Peyer's patch (tissue), 4 donors: ENCODE results near the gene NFU1. TPM values are rescaled to one million over a fixed set of nuclear protein-coding genes. Genes with fewer than 3 reads are reported as not detected.

ENCODE experiments used
- DNase-seq, 3 donors: peaks; one replicate each; pipeline ENCODE4 v3.0.0-alpha.2; 2017 to 2019
- H3K27ac ChIP-seq, 4 donors: fragments of 200-600 bp; sonication (generic); one replicate each; pipeline ENCODE4 v1.5.1; 2016 to 2019
- H3K27me3 ChIP-seq, 2 donors: fragments of 200-600 bp; sonication (generic); one replicate each; pipeline ENCODE4 v1.5.1; 2019
- H3K36me3 ChIP-seq, 3 donors: fragments of 200-600 bp; sonication (generic); one replicate each; pipeline ENCODE4 v1.5.1; 2016 to 2019
- H3K4me1 ChIP-seq, 4 donors: fragments of 200-600 bp; sonication (generic); one replicate each; pipeline ENCODE4 v1.5.1; 2016 to 2019
- H3K4me3 ChIP-seq, 4 donors: fragments of 200-600 bp; sonication (generic); 1 replicate in 3 of 4; 2 replicates in 1 of 4; pipeline ENCODE4 v1.5.1; 2016 to 2019; ENCODE audit warnings: mild to moderate bottlenecking in 1 of 4
- H3K9me3 ChIP-seq, 4 donors: fragments of 200-600 bp; sonication (generic); one replicate each; pipeline ENCODE4 v1.5.1; 2016 to 2019; ENCODE audit warnings: mild to moderate bottlenecking in 1 of 4
- POLR2A ChIP-seq, 2 donors: fragments of 450-650 bp; IDR thresholded peaks; one replicate each; pipeline ENCODE4 v1.5.1; 2017; ENCODE audit warnings: antibody characterized with exemption in 2 of 2, mild to moderate bottlenecking in 2 of 2, moderate library complexity in 2 of 2
- total RNA-seq, 4 donors: library from RNA; depleted of rRNA; stranded (reverse); fragments of >200 nt; gene quantifications; one replicate each; pipeline ENCODE4 v1.1.0, GENCODE V29; 2016
- TF ChIP-seq, protein P1 (sequence below), 6 experiments: fragments of 450-650 bp in 4 of 6; fragments of 200-600 bp in 2 of 6; sonication (generic) in 1 of 6; IDR thresholded peaks; one replicate each; pipeline ENCODE4 v1.5.1; 2017 to 2019; ENCODE audit warnings: antibody characterized with exemption in 6 of 6, mild to moderate bottlenecking in 3 of 6, moderate library complexity in 1 of 6

The NFU1 gene
- total RNA-seq, 4 donors from 2014 or later, result 16.9 to 47.0 (median 40.4) TPM

DNA sequence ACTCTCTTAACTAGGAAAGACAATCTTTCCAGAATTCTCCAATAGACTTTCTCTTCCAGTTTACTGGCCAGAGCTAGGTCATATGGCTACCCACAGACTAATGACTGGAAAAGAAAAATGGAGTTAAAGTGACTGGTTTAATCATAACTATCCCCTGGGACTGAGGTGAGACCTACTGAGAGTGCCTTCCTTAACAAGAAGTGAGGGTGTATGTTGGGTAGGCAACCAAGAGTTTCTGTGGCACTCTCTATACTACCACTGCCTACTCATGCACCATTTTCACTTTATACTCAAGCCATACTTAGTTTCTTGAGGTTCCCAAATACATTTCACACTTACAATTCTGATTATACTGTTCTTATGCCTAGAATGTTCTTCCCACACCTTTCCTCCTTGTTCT is 43.3 kb downstream of the NFU1 start:
- peaks cover 0 to 5% (median 0%) of the 10 kb centered on the region in 4 donors for H3K4me1 ChIP-seq
- peaks cover 0 to 7% (median 0%) of the 10 kb centered on the region in 3 donors for H3K36me3 ChIP-seq
- no peaks in the 10 kb centered on the region for H3K27me3 ChIP-seq
- DNase-seq, result no peak
- H3K4me3 ChIP-seq, result no peak overlapping the region
- no peaks in the 10 kb centered on the region for H3K9me3 ChIP-seq
- TF ChIP-seq, protein P1, sequence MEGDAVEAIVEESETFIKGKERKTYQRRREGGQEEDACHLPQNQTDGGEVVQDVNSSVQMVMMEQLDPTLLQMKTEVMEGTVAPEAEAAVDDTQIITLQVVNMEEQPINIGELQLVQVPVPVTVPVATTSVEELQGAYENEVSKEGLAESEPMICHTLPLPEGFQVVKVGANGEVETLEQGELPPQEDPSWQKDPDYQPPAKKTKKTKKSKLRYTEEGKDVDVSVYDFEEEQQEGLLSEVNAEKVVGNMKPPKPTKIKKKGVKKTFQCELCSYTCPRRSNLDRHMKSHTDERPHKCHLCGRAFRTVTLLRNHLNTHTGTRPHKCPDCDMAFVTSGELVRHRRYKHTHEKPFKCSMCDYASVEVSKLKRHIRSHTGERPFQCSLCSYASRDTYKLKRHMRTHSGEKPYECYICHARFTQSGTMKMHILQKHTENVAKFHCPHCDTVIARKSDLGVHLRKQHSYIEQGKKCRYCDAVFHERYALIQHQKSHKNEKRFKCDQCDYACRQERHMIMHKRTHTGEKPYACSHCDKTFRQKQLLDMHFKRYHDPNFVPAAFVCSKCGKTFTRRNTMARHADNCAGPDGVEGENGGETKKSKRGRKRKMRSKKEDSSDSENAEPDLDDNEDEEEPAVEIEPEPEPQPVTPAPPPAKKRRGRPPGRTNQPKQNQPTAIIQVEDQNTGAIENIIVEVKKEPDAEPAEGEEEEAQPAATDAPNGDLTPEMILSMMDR (IDR thresholded peaks at IDR 0.05), result no peak
- TF ChIP-seq POLR2A (IDR thresholded peaks at IDR 0.05), result no peak
- H3K27ac ChIP-seq, result no peak overlapping the region

- Histone ChIP-seq H3K27me3 (no peaks in the 10 kb centered on the region), H3K27ac (no peak overlapping the region), H3K9me3 (no peaks in the 10 kb centered on the region), H3K4me1 (peaks cover 0 to 14% (median 0%) of the 10 kb centered on the region in 4 donors), H3K4me3 (no peak overlapping the region), H3K36me3 (no peaks in the 10 kb centered on the region)
- TF ChIP-seq, protein P1 (IDR thresholded peaks at IDR 0.05), result no peak
- TF ChIP-seq POLR2A (IDR thresholded peaks at IDR 0.05), result no peak
- DNase-seq, result no peak
Observed at GRCh38 chr2:69390471-69390870, 46.8 kb downstream of the NFU1 start.

DNA sequence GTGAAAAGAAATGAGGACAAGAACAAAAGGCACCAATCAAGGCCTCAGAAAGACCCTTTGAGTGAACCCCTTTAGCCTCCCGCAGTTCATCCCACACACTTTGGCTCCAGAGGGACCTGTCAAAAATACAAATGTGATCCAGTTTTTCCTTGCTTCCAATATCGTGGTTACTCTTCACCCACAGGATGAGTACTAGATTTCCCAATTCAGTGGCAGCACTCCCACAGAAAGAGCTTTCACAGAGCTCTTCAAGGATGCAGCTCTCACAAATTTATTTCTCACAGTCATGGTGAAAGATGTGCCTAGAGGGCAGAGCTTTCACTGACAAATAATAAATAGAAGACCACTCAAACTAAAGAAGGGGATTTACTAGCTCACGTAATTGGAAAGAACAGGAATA is 47.2 kb downstream of the NFU1 start:
- no peak overlapping the region for H3K4me3 ChIP-seq
- TF ChIP-seq POLR2A (IDR thresholded peaks at IDR 0.05), result no peak
- TF ChIP-seq, protein P1 (IDR thresholded peaks at IDR 0.05), result no peak
- no peaks in the 10 kb centered on the region for H3K36me3 ChIP-seq
- no peak for DNase-seq
- H3K27me3 ChIP-seq, result no peaks in the 10 kb centered on the region
- no peak overlapping the region for H3K27ac ChIP-seq
- H3K9me3 ChIP-seq, result no peaks in the 10 kb centered on the region
- H3K4me1 ChIP-seq, result peaks cover 0 to 19% (median 0%) of the 10 kb centered on the region in 4 donors

DNA sequence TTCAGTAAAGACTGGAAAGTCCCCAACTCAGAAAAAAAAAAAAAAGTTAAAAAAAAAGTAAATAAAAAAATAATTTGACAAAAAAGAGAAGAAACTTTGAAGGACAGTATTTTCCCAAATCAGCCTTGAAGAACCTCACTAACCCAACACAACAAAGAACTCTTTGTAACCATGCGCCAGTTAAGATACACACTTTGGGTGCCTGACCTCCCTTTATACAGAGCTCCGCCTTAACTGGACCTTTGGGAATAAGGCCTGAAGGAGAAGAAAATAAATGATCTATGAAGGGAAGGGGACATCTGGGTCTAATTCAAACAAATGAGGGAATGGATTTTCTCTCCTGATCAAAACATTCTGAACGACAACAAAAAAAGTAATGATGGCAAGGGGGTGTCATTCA is 48.0 kb downstream of the NFU1 start:
- TF ChIP-seq, protein P1 (IDR thresholded peaks at IDR 0.05), result no peak
- no peak for TF ChIP-seq POLR2A (IDR thresholded peaks at IDR 0.05)
- no peaks in the 10 kb centered on the region for H3K27me3 ChIP-seq
- peaks cover 0 to 22% (median 0%) of the 10 kb centered on the region in 4 donors for H3K4me1 ChIP-seq
- H3K9me3 ChIP-seq, result no peaks in the 10 kb centered on the region
- no peaks in the 10 kb centered on the region for H3K36me3 ChIP-seq
- H3K4me3 ChIP-seq, result no peak overlapping the region
- DNase-seq, result no peak
- no peak overlapping the region for H3K27ac ChIP-seq

- no peak for DNase-seq
- no peaks in the 10 kb centered on the region for H3K27me3 ChIP-seq
- H3K4me3 ChIP-seq, result peak overlapping the region; percentile 79 to 93 (median 85)
- TF ChIP-seq, protein P1 (IDR thresholded peaks at IDR 0.05), result no peak
- no peak for TF ChIP-seq POLR2A (IDR thresholded peaks at IDR 0.05)
- H3K9me3 ChIP-seq, result no peaks in the 10 kb centered on the region
- H3K27ac ChIP-seq, result peak overlapping the region; percentile 88 to 95 (median 92)
- no peaks in the 10 kb centered on the region for H3K36me3 ChIP-seq
- peaks cover 0 to 27% (median 2%) of the 10 kb centered on the region in 4 donors for H3K4me1 ChIP-seq
Observed at GRCh38 chr2:69387770-69388481, 49.3 kb downstream of the NFU1 start.
